ENCODE results near the gene PTGES3L. TPM values are rescaled to one million over a fixed set of nuclear protein-coding genes. Genes with fewer than 3 reads are reported as not detected.
"Not testable (repeated sequence)": the region's sequence is repeated elsewhere in the genome, so short reads cannot be mapped to it uniquely, and the experiment has no call there.

Gene PTGES3L
- total RNA-seq, 2 donors from 2014 or later: 3.4 to 3.9 TPM

- H3K4me1 ChIP-seq (replicated peaks): no peaks in the 10 kb centered on the region
- no peaks in the 10 kb centered on the region for H3K36me3 ChIP-seq
- H3K4me3 ChIP-seq: no peak overlapping the region
- DNase-seq (ENCODE audit: low spot score): peak; percentile 15
- WGBS: 44% methylated on average over 9 of the region's 9 CpGs
- H3K27me3 ChIP-seq (replicated peaks; ENCODE audit: insufficient read depth): no peaks in the 10 kb centered on the region
- peak in 3 of 4 experiments; percentile 60 to 77 (median 64) for TF ChIP-seq CTCF (IDR thresholded peaks at IDR 0.05)
- peak; percentile 78 for TF ChIP-seq POLR2AphosphoS5 (IDR thresholded peaks at IDR 0.05)
- no peak for TF ChIP-seq POLR2A (IDR thresholded peaks at IDR 0.05)
- no peaks in the 10 kb centered on the region for H3K9me3 ChIP-seq
- peak overlapping the region; percentile 26 to 61 for H3K27ac ChIP-seq
- intact Hi-C loops (cut with DNase I): no loop called here
These were observed 51.0 kb downstream of the PTGES3L start for GRCh38 chr17:42928714-42929496.

GRCh38 chr17:42924891-42925290 lies 55.0 kb downstream of the PTGES3L start:
- H3K36me3 ChIP-seq: no peaks in the 10 kb centered on the region
- 74% methylated on average over 5 of the region's 5 CpGs for WGBS
- no peak overlapping the region for H3K27ac ChIP-seq
- no peaks in the 10 kb centered on the region for H3K27me3 ChIP-seq (replicated peaks; ENCODE audit: insufficient read depth)
- no peak for DNase-seq (ENCODE audit: low spot score)
- H3K4me3 ChIP-seq: no peak overlapping the region
- H3K9me3 ChIP-seq: no peaks in the 10 kb centered on the region
- TF ChIP-seq CTCF (IDR thresholded peaks at IDR 0.05) (no peak), POLR2A (IDR thresholded peaks at IDR 0.05) (no peak), POLR2AphosphoS5 (IDR thresholded peaks at IDR 0.05) (no peak)
- H3K4me1 ChIP-seq (replicated peaks): no peaks in the 10 kb centered on the region
- intact Hi-C loops (cut with DNase I): no loop called here

- intact Hi-C loops (cut with DNase I); H3K4me3 ChIP-seq; H3K27ac ChIP-seq; DNase-seq (ENCODE audit: low spot score); H3K4me1 ChIP-seq (replicated peaks); H3K9me3 ChIP-seq; H3K27me3 ChIP-seq (replicated peaks; ENCODE audit: insufficient read depth); H3K36me3 ChIP-seq: not testable (repeated sequence)
- 92% methylated on average over 7 of the region's 7 CpGs for WGBS
These were observed 56.4 kb downstream of the PTGES3L start for GRCh38 chr17:42923472-42923871.

GRCh38 chr17:42922294-42922693 lies 57.6 kb downstream of the PTGES3L start:
- intact Hi-C loops (cut with DNase I): no loop called here
- TF ChIP-seq POLR2A (IDR thresholded peaks at IDR 0.05): no peak
- no peak for TF ChIP-seq CTCF (IDR thresholded peaks at IDR 0.05)
- TF ChIP-seq POLR2AphosphoS5 (IDR thresholded peaks at IDR 0.05): no peak
- Histone ChIP-seq H3K4me3 (no peak overlapping the region), H3K9me3 (no peaks in the 10 kb centered on the region), H3K27me3 (replicated peaks; ENCODE audit: insufficient read depth) (no peaks in the 10 kb centered on the region), H3K4me1 (replicated peaks) (peaks cover 3% of the 10 kb centered on the region), H3K36me3 (no peaks in the 10 kb centered on the region), H3K27ac (no peak overlapping the region)
- DNase-seq (ENCODE audit: low spot score): no peak
- 64% methylated on average over 7 of the region's 7 CpGs for WGBS

GRCh38 chr17:42920922-42921321 lies 59.0 kb downstream of the PTGES3L start:
- Histone ChIP-seq H3K27ac (no peak overlapping the region), H3K9me3 (no peaks in the 10 kb centered on the region), H3K4me1 (replicated peaks) (peaks cover 3% of the 10 kb centered on the region), H3K36me3 (no peaks in the 10 kb centered on the region), H3K4me3 (no peak overlapping the region), H3K27me3 (replicated peaks; ENCODE audit: insufficient read depth) (no peaks in the 10 kb centered on the region)
- TF ChIP-seq POLR2A (IDR thresholded peaks at IDR 0.05): no peak
- no peak for TF ChIP-seq CTCF (IDR thresholded peaks at IDR 0.05)
- no peak for TF ChIP-seq POLR2AphosphoS5 (IDR thresholded peaks at IDR 0.05)
- intact Hi-C loops (cut with DNase I): no loop called here
- DNase-seq (ENCODE audit: low spot score): no peak
- 19% methylated on average over 3 of the region's 3 CpGs for WGBS
